ENCODE results near the gene C2orf78. TPM values are rescaled to one million over a fixed set of nuclear protein-coding genes. Genes with fewer than 3 reads are reported as not detected.

The C2orf78 gene
- total and polyA plus RNA-seq, 10 of the 15 experiments (the other 5 are each of a cell fraction or from before 2014, with no cell fraction given), result 0.08 to 0.82 (median 0.40) TPM

- ATAC-seq (peak; percentile 95), FAIRE-seq (peak; percentile 97), DNase-seq (ENCODE audit: low read depth, low spot score) (peak; percentile 75)
- no peak overlapping the region; the same call in 1 of the 2 replicates for H3K9ac ChIP-seq (ENCODE audit: control insufficient read depth, insufficient read depth, low read length)
- H3K27me3 ChIP-seq (replicated peaks in 1 of 2; ENCODE audit: control insufficient read depth in 2 of 2, insufficient read depth in 2 of 2, low read length in 1 of 2), result no peaks in the 10 kb centered on the region
- ChIA-PET RAD21 (ENCODE audit: unreplicated experiment) (interaction anchor here (0.9 to 8.4 kb wide), 9 partner anchors 9 to 428 kb away, joined by 3 to 96 read pairs (median 5); no protein-coding TSS in a partner anchor), POLR2A (interaction anchor here (0.6 to 1.9 kb wide), 5 partner anchors 75 to 327 kb away, joined by 3 to 7 read pairs (median 4); partner anchors contain the start of gene BOLA3), SMC1A (ENCODE audit: uncharacterized antibody, unreplicated experiment) (interaction anchor here (0.6 to 4.9 kb wide), 16 partner anchors 9 to 764 kb away, joined by 3 to 24 read pairs (median 4); partner anchors contain the start of genes BOLA3 and TPRKB), CTCF (interaction anchor here (0.5 to 8.9 kb wide), 13 partner anchors 10 to 767 kb away, joined by 3 to 191 read pairs (median 4); partner anchors contain the start of gene BOLA3)
- no peaks in the 10 kb centered on the region; the same call in 2 of the 3 replicates for H3K9me3 ChIP-seq (replicated peaks; ENCODE audit: control insufficient read depth, insufficient read depth, low read length)
- in situ Hi-C loops (cut with MboI) (loop anchor here (10.0 kb wide), 1 partner anchor 574 kb away; no protein-coding TSS in a partner anchor), intact Hi-C loops (cut with micrococcal nuclease; ENCODE audit: unreplicated experiment) (loop anchor here (10.0 kb wide), 5 partner anchors 136 to 514 kb away; partner anchors contain the start of gene TET3)
- peak overlapping the region; percentile 62 for H3K4me2 ChIP-seq (ENCODE audit: control insufficient read depth, insufficient read depth)
- H3K4me3 ChIP-seq, result no peak overlapping the region
- H3K4me1 ChIP-seq (ENCODE audit: control insufficient read depth, insufficient read depth, low read length), result peaks cover 20% of the 10 kb centered on the region
- no TSS peak for BruUV-seq (replicated peaks)
- peak overlapping the region; percentile 59 for H2AFZ ChIP-seq (ENCODE audit: control insufficient read depth, low read depth, low read length)
- H3K79me2 ChIP-seq (ENCODE audit: control insufficient read depth, insufficient read depth, low read length), result no peaks in the 10 kb centered on the region
- no peaks in the 10 kb centered on the region for H4K20me1 ChIP-seq (ENCODE audit: control insufficient read depth, insufficient read depth)
- H3K27ac ChIP-seq (ENCODE audit: control insufficient read depth, insufficient read depth), result peak overlapping the region; percentile 76
- no peaks in the 10 kb centered on the region for H3K36me3 ChIP-seq (ENCODE audit: control insufficient read depth in 2 of 2, insufficient read depth in 2 of 2, low read length in 1 of 2)
- WGBS (ENCODE audit: insufficient coverage, insufficient replicate concordance, low lambda C conversion rate, missing lambda C conversion rate), result 0% methylated on average over 2 of the region's 2 CpGs
- TF ChIP-seq PRDM15 (CRISPR knock-in tag; IDR thresholded peaks at IDR 0.05) (no peak), ZBED1 (IDR thresholded peaks at IDR 0.05; ENCODE audit: borderline replicate concordance) (no peak), POU2F2 (IDR thresholded peaks at IDR 0.05; ENCODE audit: borderline replicate concordance, low read depth, low read length) (no peak), GABPA (IDR thresholded peaks at IDR 0.05; ENCODE audit: low read depth) (no peak), TCF7 (IDR thresholded peaks at IDR 0.05; ENCODE audit: borderline replicate concordance) (no peak), SUPT20H (IDR thresholded peaks at IDR 0.05; ENCODE audit: borderline replicate concordance, control insufficient read depth, low read depth, low read length) (no peak), NFYA (IDR thresholded peaks at IDR 0.05; ENCODE audit: borderline replicate concordance, low read depth, low read length) (no peak), RCOR1 (conservative IDR thresholded peaks at IDR 0.05; ENCODE audit: low read depth, low read length) (no peak), CEBPZ (IDR thresholded peaks at IDR 0.05; ENCODE audit: low read depth, low read length) (no peak), CUX1 (IDR thresholded peaks at IDR 0.05; ENCODE audit: insufficient replicate concordance, low read depth, low read length) (no peak)
Observed at GRCh38 chr2:73821227-73821626, 37.2 kb downstream of the C2orf78 start.
